ENCODE data around the gene KRTAP6-3.

The KRTAP6-3 gene

DNA sequence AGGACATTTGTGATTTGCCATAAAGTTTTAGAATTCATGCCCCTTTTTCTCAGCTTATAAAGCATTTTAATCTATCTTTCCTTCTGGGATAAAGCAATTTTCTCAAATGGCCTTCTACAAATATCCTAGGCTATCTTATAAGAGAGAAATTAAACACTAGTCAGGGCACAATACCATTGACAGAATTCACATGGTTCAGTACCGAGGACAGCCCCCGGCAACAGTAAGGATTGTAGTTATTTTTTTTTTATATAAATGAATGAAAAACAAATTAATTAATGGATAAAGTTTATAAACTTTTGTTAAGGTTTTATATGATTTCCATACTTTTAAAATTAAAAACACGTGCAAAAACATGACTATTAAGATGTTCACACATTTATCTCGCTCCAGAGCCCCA, 35.9 kb downstream of the KRTAP6-3 start:
- TF ChIP-seq, protein P1, sequence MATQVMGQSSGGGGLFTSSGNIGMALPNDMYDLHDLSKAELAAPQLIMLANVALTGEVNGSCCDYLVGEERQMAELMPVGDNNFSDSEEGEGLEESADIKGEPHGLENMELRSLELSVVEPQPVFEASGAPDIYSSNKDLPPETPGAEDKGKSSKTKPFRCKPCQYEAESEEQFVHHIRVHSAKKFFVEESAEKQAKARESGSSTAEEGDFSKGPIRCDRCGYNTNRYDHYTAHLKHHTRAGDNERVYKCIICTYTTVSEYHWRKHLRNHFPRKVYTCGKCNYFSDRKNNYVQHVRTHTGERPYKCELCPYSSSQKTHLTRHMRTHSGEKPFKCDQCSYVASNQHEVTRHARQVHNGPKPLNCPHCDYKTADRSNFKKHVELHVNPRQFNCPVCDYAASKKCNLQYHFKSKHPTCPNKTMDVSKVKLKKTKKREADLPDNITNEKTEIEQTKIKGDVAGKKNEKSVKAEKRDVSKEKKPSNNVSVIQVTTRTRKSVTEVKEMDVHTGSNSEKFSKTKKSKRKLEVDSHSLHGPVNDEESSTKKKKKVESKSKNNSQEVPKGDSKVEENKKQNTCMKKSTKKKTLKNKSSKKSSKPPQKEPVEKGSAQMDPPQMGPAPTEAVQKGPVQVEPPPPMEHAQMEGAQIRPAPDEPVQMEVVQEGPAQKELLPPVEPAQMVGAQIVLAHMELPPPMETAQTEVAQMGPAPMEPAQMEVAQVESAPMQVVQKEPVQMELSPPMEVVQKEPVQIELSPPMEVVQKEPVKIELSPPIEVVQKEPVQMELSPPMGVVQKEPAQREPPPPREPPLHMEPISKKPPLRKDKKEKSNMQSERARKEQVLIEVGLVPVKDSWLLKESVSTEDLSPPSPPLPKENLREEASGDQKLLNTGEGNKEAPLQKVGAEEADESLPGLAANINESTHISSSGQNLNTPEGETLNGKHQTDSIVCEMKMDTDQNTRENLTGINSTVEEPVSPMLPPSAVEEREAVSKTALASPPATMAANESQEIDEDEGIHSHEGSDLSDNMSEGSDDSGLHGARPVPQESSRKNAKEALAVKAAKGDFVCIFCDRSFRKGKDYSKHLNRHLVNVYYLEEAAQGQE (IDR thresholded peaks at IDR 0.05; ENCODE audit: low read depth): 0 out of 2 replicates have a peak, but pooled peaks have one; percentile 21
- TF ChIP-seq FOXM1 (IDR thresholded peaks at IDR 0.05; ENCODE audit: borderline replicate concordance, low read depth) (no peak), TCF12 (IDR thresholded peaks at IDR 0.05; ENCODE audit: low read depth) (no peak)

DNA sequence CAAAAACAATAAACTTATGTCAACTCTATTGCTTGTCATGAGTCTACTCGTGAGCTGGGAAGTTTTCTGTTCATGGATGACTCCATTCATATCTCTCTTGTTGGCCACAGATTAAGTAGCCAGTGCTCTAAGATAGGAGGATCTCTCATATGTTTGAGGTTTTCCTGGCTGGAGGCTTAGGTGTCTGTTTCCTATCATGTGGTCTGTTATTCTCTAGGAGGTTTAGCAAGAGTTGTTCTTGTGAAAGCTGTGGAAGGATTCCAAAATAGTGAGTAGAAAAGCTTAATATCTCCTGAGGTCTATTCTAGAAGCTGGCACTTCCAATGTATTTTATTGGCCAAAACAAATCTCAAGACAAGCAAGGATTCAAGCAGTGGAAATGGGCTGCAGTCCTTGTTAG, 37.0 kb downstream of the KRTAP6-3 start:
- TF ChIP-seq, protein P1 (IDR thresholded peaks at IDR 0.05; ENCODE audit: low read depth): no peak
- no peak for TF ChIP-seq RAD21 (IDR thresholded peaks at IDR 0.05; ENCODE audit: low read depth)

DNA sequence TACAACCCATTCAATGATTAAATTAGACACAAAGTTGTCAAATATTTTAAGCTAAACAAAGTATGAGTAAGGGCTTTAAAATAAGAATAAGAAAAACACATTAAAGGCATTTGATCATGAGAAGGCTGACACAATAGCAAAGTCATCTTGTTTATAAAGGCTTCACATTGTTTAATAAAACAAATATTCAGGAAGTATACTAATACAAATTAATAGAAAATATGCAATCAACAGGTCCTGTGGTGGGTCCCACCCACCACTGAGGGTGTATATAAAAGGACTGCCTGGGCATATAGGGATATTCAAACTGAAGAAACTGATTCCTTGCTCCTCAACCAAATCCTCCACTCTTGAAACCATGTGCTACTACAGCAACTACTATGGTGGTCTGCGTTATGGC, 42.7 kb downstream of the KRTAP6-3 start, which contains the start of gene KRTAP20-2:
KRTAP20-2 (plus strand) TSS at position 301 of the 400 bp plus-strand sequence; CDS start at position 359, 58 bp downstream.
- no peak for TF ChIP-seq ZBTB7A (IDR thresholded peaks at IDR 0.05; ENCODE audit: low read depth)
- no peak for TF ChIP-seq TCF12 (IDR thresholded peaks at IDR 0.05; ENCODE audit: low read depth)
- TF ChIP-seq, protein P1 (IDR thresholded peaks at IDR 0.05; ENCODE audit: low read depth): no peak
- TF ChIP-seq, protein P2, sequence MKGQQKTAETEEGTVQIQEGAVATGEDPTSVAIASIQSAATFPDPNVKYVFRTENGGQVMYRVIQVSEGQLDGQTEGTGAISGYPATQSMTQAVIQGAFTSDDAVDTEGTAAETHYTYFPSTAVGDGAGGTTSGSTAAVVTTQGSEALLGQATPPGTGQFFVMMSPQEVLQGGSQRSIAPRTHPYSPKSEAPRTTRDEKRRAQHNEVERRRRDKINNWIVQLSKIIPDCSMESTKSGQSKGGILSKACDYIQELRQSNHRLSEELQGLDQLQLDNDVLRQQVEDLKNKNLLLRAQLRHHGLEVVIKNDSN (IDR thresholded peaks at IDR 0.05): no peak
- TF ChIP-seq EGR1 (IDR thresholded peaks at IDR 0.05): no peak
- no peak for TF ChIP-seq FOXM1 (IDR thresholded peaks at IDR 0.05; ENCODE audit: borderline replicate concordance, low read depth)
- no peak for TF ChIP-seq TAF1 (IDR thresholded peaks at IDR 0.05; ENCODE audit: low read depth)

DNA sequence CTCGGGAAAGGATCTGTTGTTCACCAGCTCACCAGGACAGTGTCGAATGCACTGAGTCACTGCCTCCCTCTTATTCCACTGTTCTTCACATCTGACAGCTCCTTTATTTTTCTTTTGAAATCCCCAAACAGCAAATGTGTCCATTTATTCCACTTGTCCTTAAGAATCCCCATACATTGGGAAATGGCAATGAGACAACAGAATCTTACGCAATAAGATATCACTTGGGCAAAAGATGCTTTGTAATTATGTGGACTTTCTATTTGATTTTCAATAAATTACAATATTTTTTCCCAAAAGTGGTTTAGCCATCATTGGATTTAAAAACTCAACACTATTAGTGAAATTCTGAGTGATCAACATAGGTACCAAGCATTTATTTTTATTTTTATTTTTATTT, 46.4 kb downstream of the KRTAP6-3 start:
- no peak for TF ChIP-seq TCF12 (IDR thresholded peaks at IDR 0.05; ENCODE audit: low read depth)
- no peak for TF ChIP-seq RAD21 (IDR thresholded peaks at IDR 0.05; ENCODE audit: low read depth)
- no peak for TF ChIP-seq CREB1 (IDR thresholded peaks at IDR 0.05; ENCODE audit: low read depth)

DNA sequence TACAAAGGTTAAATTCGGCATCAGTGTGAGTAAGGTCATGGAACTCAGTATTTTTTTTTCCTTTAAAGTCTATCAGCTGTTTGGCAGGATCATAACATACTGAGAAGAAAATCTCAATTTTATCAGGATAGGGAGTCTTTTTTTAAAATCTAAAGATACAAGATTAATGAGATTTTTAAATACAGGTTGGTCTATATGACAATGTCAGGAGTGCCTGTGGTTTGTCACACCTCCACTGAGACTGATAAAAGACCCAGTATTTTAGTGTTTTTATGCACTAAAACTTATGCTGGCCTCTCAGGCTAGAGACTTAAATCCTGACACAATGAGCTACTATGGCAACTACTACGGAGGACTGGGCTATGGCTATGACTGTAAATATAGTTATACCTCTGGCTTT, 50.3 kb downstream of the KRTAP6-3 start, which contains the start of gene KRTAP20-3:
KRTAP20-3 (plus strand) TSS at position 301 of the 400 bp plus-strand sequence.
- TF ChIP-seq EP300 (IDR thresholded peaks at IDR 0.05; ENCODE audit: borderline replicate concordance) (no peak), EGR1 (IDR thresholded peaks at IDR 0.05) (no peak), TEAD4 (IDR thresholded peaks at IDR 0.05) (no peak), CEBPB (IDR thresholded peaks at IDR 0.05) (no peak), TCF12 (IDR thresholded peaks at IDR 0.05; ENCODE audit: low read depth) (no peak), ZBTB7A (IDR thresholded peaks at IDR 0.05; ENCODE audit: low read depth) (no peak), FOXM1 (IDR thresholded peaks at IDR 0.05; ENCODE audit: borderline replicate concordance, low read depth) (no peak)
- TF ChIP-seq, protein P2 (IDR thresholded peaks at IDR 0.05): no peak

Data from Ishikawa (cell line).